Neural progenitor cell (in vitro differentiated cells): Measurements from ENCODE around the gene SPTSSA. TPM values are rescaled to one million over a fixed set of nuclear protein-coding genes. Genes with fewer than 3 reads are reported as not detected.
"Not testable (repeated sequence)": the region's sequence is repeated elsewhere in the genome, so short reads cannot be mapped to it uniquely, and the experiment has no call there.

ENCODE experiments used
- DNase-seq: peaks from one replicate; pipeline ENCODE4 v3.0.0-alpha.2; 2016; ENCODE audit warnings: low spot score
- H2AFZ ChIP-seq: fragments of 200-600 bp; sonication (generic); replicated peaks from 2 replicates; pipeline ENCODE4 v1.6.1; 2016; ENCODE audit warnings: antibody characterized with exemption
- H3F3A ChIP-seq: fragments of 200-600 bp; sonication (generic); 2 replicates; pipeline ENCODE4 v1.6.1; 2016; ENCODE audit warnings: antibody characterized with exemption, low read depth
- H3K27ac ChIP-seq: fragments of 200-600 bp; sonication (generic); 2 replicates; pipeline ENCODE4 v1.5.1; 2016; ENCODE audit warnings: mild to moderate bottlenecking
- H3K27me3 ChIP-seq: fragments of 200-600 bp; sonication (generic); 2 replicates; pipeline ENCODE4 v1.6.1; 2016; ENCODE audit warnings: mild to moderate bottlenecking, moderate library complexity
- H3K36me3 ChIP-seq: fragments of 200-600 bp; sonication (generic); 2 replicates; pipeline ENCODE4 v1.5.1; 2016
- H3K4me1 ChIP-seq: fragments of 200-600 bp; sonication (generic); 2 replicates; pipeline ENCODE4 v1.6.1; 2016; ENCODE audit warnings: mixed run types
- H3K4me2 ChIP-seq: fragments of 200-600 bp; sonication (generic); 2 replicates; pipeline ENCODE4 v1.6.1; 2016
- H3K4me3 ChIP-seq: fragments of 200-600 bp; sonication (generic); 2 replicates; pipeline ENCODE4 v1.5.1; 2016
- H3K79me2 ChIP-seq: fragments of 200-600 bp; sonication (generic); 2 replicates; pipeline ENCODE4 v1.6.1; 2016; ENCODE audit warnings: low read depth
- H3K9ac ChIP-seq: fragments of 200-600 bp; sonication (generic); 2 replicates; pipeline ENCODE4 v1.6.1; 2016
- H3K9me3 ChIP-seq: fragments of 200-600 bp; sonication (generic); 2 replicates; pipeline ENCODE4 v1.5.1; 2016; ENCODE audit warnings: low read depth
- H4K20me1 ChIP-seq: fragments of 200-600 bp; sonication (generic); 2 replicates; pipeline ENCODE4 v1.6.1; 2016; ENCODE audit warnings: low read depth
- H3K27ac Mint-ChIP-seq: 3 replicates; pipeline ENCODE4 v1.8.0; 2021; ENCODE audit warnings: mixed read lengths
- H3K27me3 Mint-ChIP-seq: 2 replicates; pipeline ENCODE4 v1.8.0; 2022; ENCODE audit warnings: low read depth, mild to moderate bottlenecking, inconsistent platforms, moderate library complexity, mixed read lengths; ENCODE audit not compliant: insufficient read depth
- H3K36me3 Mint-ChIP-seq: 3 replicates; pipeline ENCODE4 v1.8.0; 2021; ENCODE audit warnings: mixed read lengths
- H3K4me1 Mint-ChIP-seq: 3 replicates; pipeline ENCODE4 v1.8.0; 2021; ENCODE audit warnings: mixed read lengths
- H3K4me3 Mint-ChIP-seq: 3 replicates; pipeline ENCODE4 v1.8.0; 2021; ENCODE audit warnings: mild to moderate bottlenecking, moderate library complexity, mixed read lengths
- H3K9me3 Mint-ChIP-seq: 3 replicates; pipeline ENCODE4 v1.8.0; 2020; ENCODE audit warnings: mixed read lengths
- EZH2 ChIP-seq: fragments of 200-600 bp; sonication (generic); IDR thresholded peaks from 2 replicates; pipeline ENCODE4 v1.6.1; 2017; ENCODE audit warnings: antibody characterized with exemption, mild to moderate bottlenecking, moderate library complexity
- EZH2phosphoT487 ChIP-seq: fragments of 200-600 bp; sonication (generic); IDR thresholded peaks from 2 replicates; pipeline ENCODE4 v1.6.1; 2017; ENCODE audit warnings: antibody characterized with exemption
- total RNA-seq: library from RNA; depleted of rRNA; stranded (reverse); fragments of >200 nt; gene quantifications from 2 replicates; pipeline ENCODE4 v1.2.3, GENCODE V29; 2015; ENCODE audit warnings: low replicate concordance
- TF ChIP-seq, protein P1 (sequence below): fragments of 200-600 bp; sonication (generic); IDR thresholded peaks from 2 replicates; pipeline ENCODE4 v1.5.1; 2017; ENCODE audit warnings: antibody characterized with exemption, mild to moderate bottlenecking

The SPTSSA gene, protein sequence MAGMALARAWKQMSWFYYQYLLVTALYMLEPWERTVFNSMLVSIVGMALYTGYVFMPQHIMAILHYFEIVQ
- total RNA-seq, result 22.1 and 43.0 TPM in 2 replicates

DNA sequence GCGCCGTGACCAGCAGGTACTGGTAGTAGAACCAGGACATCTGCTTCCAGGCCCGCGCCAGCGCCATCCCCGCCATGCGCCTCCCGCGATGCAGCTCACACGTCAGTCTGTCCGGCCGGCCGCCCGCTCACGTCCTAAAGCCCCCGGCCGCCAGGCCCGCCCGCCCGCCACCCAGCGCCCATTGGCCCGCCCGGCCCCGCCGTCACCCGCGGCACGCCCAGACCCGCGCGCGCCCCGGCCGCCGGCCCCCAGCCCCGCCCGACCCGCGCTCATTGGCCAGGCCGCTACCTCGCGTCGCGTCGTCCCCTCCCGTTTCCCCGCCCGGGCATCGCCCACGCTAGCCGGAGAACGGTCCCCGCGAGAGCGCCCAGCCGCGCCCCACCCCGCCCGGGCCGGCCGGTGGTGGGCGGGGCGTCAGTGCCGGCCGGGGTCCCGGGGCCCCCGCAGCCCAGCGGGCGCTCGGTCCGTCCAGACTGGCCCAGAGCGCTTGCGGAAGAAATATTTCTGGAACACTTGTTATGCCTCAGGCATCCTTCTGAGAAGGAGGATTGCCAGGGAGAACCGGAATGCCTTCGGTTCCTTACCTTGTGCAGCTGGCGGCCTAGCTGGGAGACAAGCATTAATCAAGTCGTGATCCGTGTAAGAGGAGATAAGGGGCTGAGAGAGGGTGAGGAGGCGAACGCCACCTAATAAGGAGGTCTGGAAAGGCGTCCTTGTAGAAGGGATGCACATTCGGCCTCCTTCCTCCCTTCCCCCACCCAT is at the start of gene SPTSSA:
Gene SPTSSA, minus strand, starts transcription at position 109 of the 762 bp plus-strand sequence. Its CDS starts 33 bp downstream, at position 76.
- Mint-ChIP-seq H3K27ac (peak within 1 kb of the TSS; percentile 97), H3K36me3 (peaks cover 4% of the 10 kb centered on the region), H3K9me3 (no peaks in the 10 kb centered on the region), H3K4me3 (peak within 1 kb of the TSS; percentile 90), H3K4me1 (peaks cover 28% of the 10 kb centered on the region), H3K27me3 (peaks cover 2% of the 10 kb centered on the region)
- peak within 1 kb of the TSS; percentile 88 for H3K4me2 ChIP-seq
- H3F3A ChIP-seq, result peaks cover 20% of the 10 kb centered on the region
- H3K27me3 ChIP-seq, result no peaks in the 10 kb centered on the region
- H3K4me1 ChIP-seq, result peaks cover 16% of the 10 kb centered on the region
- no peaks in the 10 kb centered on the region for H3K36me3 ChIP-seq
- peak within 1 kb of the TSS; percentile 73 for H3K4me3 ChIP-seq
- peak within 1 kb of the TSS; percentile 82 for H3K27ac ChIP-seq
- no peak for TF ChIP-seq EZH2
- no peak for TF ChIP-seq EZH2phosphoT487
- TF ChIP-seq, protein P1, sequence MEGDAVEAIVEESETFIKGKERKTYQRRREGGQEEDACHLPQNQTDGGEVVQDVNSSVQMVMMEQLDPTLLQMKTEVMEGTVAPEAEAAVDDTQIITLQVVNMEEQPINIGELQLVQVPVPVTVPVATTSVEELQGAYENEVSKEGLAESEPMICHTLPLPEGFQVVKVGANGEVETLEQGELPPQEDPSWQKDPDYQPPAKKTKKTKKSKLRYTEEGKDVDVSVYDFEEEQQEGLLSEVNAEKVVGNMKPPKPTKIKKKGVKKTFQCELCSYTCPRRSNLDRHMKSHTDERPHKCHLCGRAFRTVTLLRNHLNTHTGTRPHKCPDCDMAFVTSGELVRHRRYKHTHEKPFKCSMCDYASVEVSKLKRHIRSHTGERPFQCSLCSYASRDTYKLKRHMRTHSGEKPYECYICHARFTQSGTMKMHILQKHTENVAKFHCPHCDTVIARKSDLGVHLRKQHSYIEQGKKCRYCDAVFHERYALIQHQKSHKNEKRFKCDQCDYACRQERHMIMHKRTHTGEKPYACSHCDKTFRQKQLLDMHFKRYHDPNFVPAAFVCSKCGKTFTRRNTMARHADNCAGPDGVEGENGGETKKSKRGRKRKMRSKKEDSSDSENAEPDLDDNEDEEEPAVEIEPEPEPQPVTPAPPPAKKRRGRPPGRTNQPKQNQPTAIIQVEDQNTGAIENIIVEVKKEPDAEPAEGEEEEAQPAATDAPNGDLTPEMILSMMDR, result no peak
- H3K9me3 ChIP-seq, result no peaks in the 10 kb centered on the region
- DNase-seq, result peak; percentile 95
- H2AFZ ChIP-seq, result peak within 1 kb of the TSS; percentile 96
- H3K79me2 ChIP-seq, result peaks cover 43% of the 10 kb centered on the region
- peak within 1 kb of the TSS; percentile 66 for H3K9ac ChIP-seq
- peaks cover 21% of the 10 kb centered on the region for H4K20me1 ChIP-seq

DNA sequence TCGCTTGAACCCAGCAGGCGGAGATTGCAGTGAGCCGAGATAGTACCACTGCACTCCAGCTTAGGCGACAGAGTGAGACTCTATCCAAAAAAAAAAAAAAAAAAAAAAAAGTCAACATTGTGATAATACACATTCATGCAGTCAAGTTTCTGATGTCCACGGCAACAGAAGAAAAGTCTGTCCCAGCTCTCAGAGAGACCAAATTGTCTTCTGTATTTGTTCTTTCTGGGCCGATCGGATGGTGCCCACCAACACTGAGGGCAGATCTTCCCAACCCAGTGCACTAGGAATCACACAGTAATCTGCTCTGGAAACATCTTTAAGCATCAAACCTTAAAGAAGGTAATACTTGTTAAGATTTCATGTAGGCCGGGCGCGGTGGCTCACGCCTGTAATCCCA is 45.8 kb upstream of the SPTSSA start:
- no peak overlapping the region for H3K9ac ChIP-seq
- no peaks in the 10 kb centered on the region for H3K9me3 ChIP-seq
- no peaks in the 10 kb centered on the region for H3K4me1 ChIP-seq
- Mint-ChIP-seq H3K36me3 (no peaks in the 10 kb centered on the region), H3K4me3 (no peak overlapping the region), H3K4me1 (peaks cover 4% of the 10 kb centered on the region), H3K27me3 (peaks cover 6% of the 10 kb centered on the region), H3K27ac (no peak overlapping the region), H3K9me3 (no peaks in the 10 kb centered on the region)
- H3K27me3 ChIP-seq, result no peaks in the 10 kb centered on the region
- no peaks in the 10 kb centered on the region for H3F3A ChIP-seq
- H2AFZ ChIP-seq, result no peak overlapping the region
- H3K79me2 ChIP-seq, result no peaks in the 10 kb centered on the region
- H4K20me1 ChIP-seq, result no peaks in the 10 kb centered on the region
- no peak for DNase-seq
- no peak overlapping the region for H3K4me2 ChIP-seq
- no peaks in the 10 kb centered on the region for H3K36me3 ChIP-seq
- TF ChIP-seq, protein P1, result no peak
- no peak for TF ChIP-seq EZH2
- TF ChIP-seq EZH2phosphoT487, result no peak
- no peak overlapping the region for H3K27ac ChIP-seq
- H3K4me3 ChIP-seq, result no peak overlapping the region

DNA sequence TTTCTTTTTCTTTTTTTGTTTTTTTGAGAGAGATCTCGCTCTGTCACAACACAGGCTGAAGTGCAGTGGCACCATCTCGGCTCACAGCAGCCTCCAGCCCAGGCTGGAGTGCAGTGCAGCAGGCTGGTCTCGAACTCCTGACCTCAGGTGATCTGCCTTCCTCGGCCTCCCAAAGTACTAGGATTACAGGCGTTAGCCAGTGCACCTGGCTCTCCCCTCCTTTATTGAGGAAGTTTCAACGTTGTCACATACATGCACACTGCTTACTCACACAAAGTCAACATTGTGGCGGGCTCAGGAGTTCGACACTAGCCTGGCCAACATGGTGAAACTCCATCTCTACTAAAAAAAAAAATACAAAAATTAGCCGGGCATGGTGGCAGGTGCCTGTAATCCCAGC is 45.4 kb upstream of the SPTSSA start:
- Mint-ChIP-seq H3K9me3 (no peaks in the 10 kb centered on the region), H3K4me1 (peaks cover 5% of the 10 kb centered on the region), H3K27me3 (peaks cover 6% of the 10 kb centered on the region), H3K4me3 (no peak overlapping the region), H3K27ac (no peak overlapping the region), H3K36me3 (no peaks in the 10 kb centered on the region)
- Histone ChIP-seq H4K20me1 (no peaks in the 10 kb centered on the region), H2AFZ (no peak overlapping the region), H3K4me2 (no peak overlapping the region), H3K4me3 (no peak overlapping the region), H3K4me1 (no peaks in the 10 kb centered on the region), H3K9ac (no peak overlapping the region), H3F3A (no peaks in the 10 kb centered on the region), H3K9me3 (no peaks in the 10 kb centered on the region), H3K27me3 (no peaks in the 10 kb centered on the region), H3K79me2 (no peaks in the 10 kb centered on the region), H3K27ac (no peak overlapping the region), H3K36me3 (no peaks in the 10 kb centered on the region)
- no peak for DNase-seq
- TF ChIP-seq, protein P1, result no peak
- TF ChIP-seq EZH2, result no peak
- no peak for TF ChIP-seq EZH2phosphoT487

DNA sequence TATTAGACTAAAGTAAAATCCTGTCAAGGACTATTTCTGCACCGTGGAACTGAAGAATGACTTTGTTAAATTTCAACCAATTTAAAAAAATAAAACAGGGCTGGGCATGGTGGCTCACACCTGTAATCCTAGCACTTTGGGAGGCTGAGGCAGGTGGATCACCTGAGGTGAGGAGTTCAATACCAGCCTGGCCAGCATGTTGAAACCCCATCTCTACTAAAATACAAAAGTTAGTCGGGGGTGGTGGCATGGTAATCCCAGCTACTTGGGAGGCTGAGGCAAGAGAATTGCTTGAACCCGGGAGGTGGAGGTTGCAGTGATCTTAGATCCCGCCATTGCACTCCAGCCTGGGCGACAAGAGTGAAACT is 43.1 kb upstream of the SPTSSA start:
- H3K27ac Mint-ChIP-seq, H3K4me3 Mint-ChIP-seq, H3K9me3 Mint-ChIP-seq: not testable (repeated sequence)

DNA sequence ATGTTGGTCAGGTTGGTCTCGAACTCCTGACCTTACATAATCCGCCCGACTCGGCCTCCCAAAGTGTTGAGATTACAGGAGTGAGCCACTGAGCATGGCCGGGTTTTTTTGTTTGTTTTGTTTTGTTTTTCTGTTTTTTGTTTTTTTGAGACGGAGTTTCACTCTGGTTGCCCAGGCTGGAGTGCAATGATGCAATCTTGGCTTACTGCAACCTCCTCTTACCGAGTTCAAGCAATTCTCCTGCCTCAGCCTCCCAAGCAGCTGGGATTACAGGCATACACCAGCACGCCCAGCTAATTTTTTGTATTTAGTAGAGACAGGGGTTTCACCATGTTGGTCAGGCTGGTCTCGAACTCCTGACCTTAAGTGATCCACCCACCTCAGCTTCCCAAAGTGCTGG is 42.0 kb upstream of the SPTSSA start:
- not testable (repeated sequence) for H2AFZ ChIP-seq, H3K36me3 Mint-ChIP-seq, H3K27me3 Mint-ChIP-seq

More for the DNA sequence above, 43.1 kb upstream of the SPTSSA start:
- H3K27me3 ChIP-seq, H3K27ac ChIP-seq, H3K4me1 ChIP-seq, H3K4me2 ChIP-seq, H2AFZ ChIP-seq, H3K79me2 ChIP-seq, H3K9ac ChIP-seq, H4K20me1 ChIP-seq, H3K4me1 Mint-ChIP-seq, H3K36me3 ChIP-seq, DNase-seq, H3F3A ChIP-seq, H3K27me3 Mint-ChIP-seq, H3K9me3 ChIP-seq, H3K4me3 ChIP-seq, H3K36me3 Mint-ChIP-seq: not testable (repeated sequence)

More for the DNA sequence above, 42.0 kb upstream of the SPTSSA start:
- H4K20me1 ChIP-seq, H3K4me1 Mint-ChIP-seq, H3K27me3 ChIP-seq, H3K9me3 ChIP-seq, H3K4me3 ChIP-seq, H3K27ac ChIP-seq, H3K36me3 ChIP-seq, H3K27ac Mint-ChIP-seq, H3K9me3 Mint-ChIP-seq, DNase-seq, H3K4me1 ChIP-seq, H3K79me2 ChIP-seq, H3K4me3 Mint-ChIP-seq, H3K4me2 ChIP-seq, H3K9ac ChIP-seq, H3F3A ChIP-seq: not testable (repeated sequence)
